ENCODE data around the gene PEX5L.

- TF ChIP-seq FOXM1 (IDR thresholded peaks at IDR 0.05; ENCODE audit: borderline replicate concordance) (no peak), CTBP1 (IDR thresholded peaks at IDR 0.05; ENCODE audit: borderline replicate concordance) (no peak), BHLHE40 (IDR thresholded peaks at IDR 0.05; ENCODE audit: borderline replicate concordance) (no peak), TARDBP (IDR thresholded peaks at IDR 0.05) (no peak), SP1 (IDR thresholded peaks at IDR 0.05) (no peak)
Observed at GRCh38 chr3:179880868-179881267, 155.9 kb downstream of the PEX5L start.

Data from HEK293T (cell line).